HEK293T (cell line): ENCODE data around the gene TRIM15.

Source experiments
- CTCF ChIA-PET: fragments of 350-600 bp; formaldehyde crosslinking; extraction: SDS; loops from one replicate; lab custom pipeline; 2021; ENCODE audit warnings: antibody characterized with exemption, inconsistent platforms; lab: Yijun Ruan, JAX
- POLR2A ChIA-PET: fragments of 350-600 bp; formaldehyde crosslinking; extraction: SDS; loops from one replicate; lab custom pipeline; 2020; ENCODE audit warnings: antibody characterized with exemption, inconsistent platforms; lab: Yijun Ruan, JAX
- DNase-seq: peaks from one replicate; pipeline ENCODE4 v3.0.0; 2012; ENCODE audit warnings: mixed read lengths; ENCODE audit errors: extremely low spot score
- ARNT ChIP-seq: fragments of 450-650 bp; IDR thresholded peaks from 2 replicates; pipeline ENCODE4 v1.6.1; 2017; ENCODE audit warnings: mild to moderate bottlenecking
- BHLHE40 ChIP-seq: fragments of 450-650 bp; IDR thresholded peaks from 2 replicates; pipeline ENCODE4 v1.6.1; 2016; ENCODE audit warnings: mild to moderate bottlenecking, moderate library complexity, borderline replicate concordance
- CTBP1 ChIP-seq: fragments of 450-650 bp; IDR thresholded peaks from 2 replicates; pipeline ENCODE4 v1.6.1; 2016; ENCODE audit warnings: borderline replicate concordance
- ELF4 ChIP-seq: fragments of 450-650 bp; IDR thresholded peaks from 2 replicates; pipeline ENCODE4 v1.6.1; 2017; ENCODE audit warnings: antibody characterized with exemption
- FOXA1 ChIP-seq: fragments of 450-650 bp; IDR thresholded peaks from 2 replicates; pipeline ENCODE4 v1.6.1; 2016; ENCODE audit warnings: mild to moderate bottlenecking
- FOXK2 ChIP-seq: fragments of 450-650 bp; IDR thresholded peaks from 2 replicates; pipeline ENCODE4 v1.6.1; 2016; ENCODE audit warnings: mild to moderate bottlenecking
- FOXM1 ChIP-seq: fragments of 450-650 bp; IDR thresholded peaks from 2 replicates; pipeline ENCODE4 v1.6.1; 2017; ENCODE audit warnings: mild to moderate bottlenecking, borderline replicate concordance
- HDGF ChIP-seq: fragments of 450-650 bp; IDR thresholded peaks from 2 replicates; pipeline ENCODE4 v1.6.1; 2017; ENCODE audit warnings: antibody characterized with exemption, borderline replicate concordance
- L3MBTL2 ChIP-seq: fragments of 450-650 bp; conservative IDR thresholded peaks from 2 replicates; pipeline ENCODE4 v1.6.1; 2016; ENCODE audit warnings: mild to moderate bottlenecking
- LEF1 ChIP-seq: fragments of 450-650 bp; IDR thresholded peaks from 2 replicates; pipeline ENCODE4 v1.6.1; 2017; ENCODE audit warnings: mild to moderate bottlenecking, borderline replicate concordance
- NFRKB ChIP-seq: fragments of 450-650 bp; IDR thresholded peaks from 2 replicates; pipeline ENCODE4 v1.6.1; 2016; ENCODE audit warnings: mild to moderate bottlenecking, moderate library complexity
- PKNOX1 ChIP-seq: fragments of 450-650 bp; IDR thresholded peaks from 2 replicates; pipeline ENCODE4 v1.6.1; 2016
- SP1 ChIP-seq: fragments of 450-650 bp; IDR thresholded peaks from 2 replicates; pipeline ENCODE4 v1.6.1; 2017
- SUZ12 ChIP-seq: fragments of 450-650 bp; IDR thresholded peaks from 2 replicates; pipeline ENCODE4 v1.6.1; 2016; ENCODE audit warnings: mild to moderate bottlenecking
- TARDBP ChIP-seq: fragments of 450-650 bp; IDR thresholded peaks from 2 replicates; pipeline ENCODE4 v1.6.1; 2016
- ZNF384 ChIP-seq: fragments of 450-650 bp; IDR thresholded peaks from 2 replicates; pipeline ENCODE4 v1.6.1; 2016

The TRIM15 gene

GRCh38 chr6:30180145-30180544 is 16.8 kb downstream of the TRIM15 start:
- ChIA-PET CTCF (no interaction called here), POLR2A (no interaction called here)
- TF ChIP-seq SUZ12 (no peak), FOXA1 (no peak), ELF4 (no peak)
- DNase-seq: no peak

- CTCF ChIA-PET: no interaction called here
- TF ChIP-seq NFRKB (no peak), SUZ12 (no peak), ARNT (no peak), TARDBP (no peak), FOXK2 (no peak), FOXA1 (no peak), LEF1 (no peak), L3MBTL2 (no peak), SP1 (no peak), PKNOX1 (no peak), HDGF (no peak), ELF4 (no peak)
- POLR2A ChIA-PET: no interaction called here
- no peak for DNase-seq
Observed at GRCh38 chr6:30184417-30185031, 21.2 kb downstream of the TRIM15 start.

GRCh38 chr6:30185846-30186484 is 22.6 kb downstream of the TRIM15 start:
- no peak for TF ChIP-seq FOXA1
- no peak for TF ChIP-seq FOXM1
- TF ChIP-seq HDGF: no peak
- no peak for TF ChIP-seq FOXK2
- no peak for TF ChIP-seq ZNF384
- TF ChIP-seq BHLHE40: no peak
- no peak for TF ChIP-seq PKNOX1
- no peak for TF ChIP-seq SP1
- TF ChIP-seq L3MBTL2: no peak
- no peak for TF ChIP-seq LEF1
- no peak for TF ChIP-seq CTBP1
- no peak for TF ChIP-seq ELF4
- TF ChIP-seq ARNT: no peak
- TF ChIP-seq SUZ12: no peak
- TF ChIP-seq TARDBP: no peak
- no peak for DNase-seq
- ChIA-PET POLR2A (no interaction called here), CTCF (no interaction called here)

- DNase-seq: no peak
- POLR2A ChIA-PET: no interaction called here
- CTCF ChIA-PET: interaction anchor here (0.9 kb wide), 1 partner anchor 85 kb away, joined by 3 read pairs; no protein-coding TSS in a partner anchor
- TF ChIP-seq HDGF (no peak), NFRKB (no peak), TARDBP (no peak), FOXA1 (no peak), PKNOX1 (no peak), FOXM1 (no peak), FOXK2 (no peak), ARNT (no peak), L3MBTL2 (no peak), CTBP1 (no peak), ZNF384 (no peak), ELF4 (no peak), SP1 (no peak), LEF1 (no peak), BHLHE40 (no peak), SUZ12 (no peak)
Observed at GRCh38 chr6:30188541-30188940, 25.2 kb downstream of the TRIM15 start.

- CTCF ChIA-PET: no interaction called here
- no peak for DNase-seq
- TF ChIP-seq HDGF: no peak
- TF ChIP-seq L3MBTL2: no peak
- TF ChIP-seq BHLHE40: no peak
- no peak for TF ChIP-seq CTBP1
- TF ChIP-seq ZNF384: no peak
- TF ChIP-seq LEF1: no peak
- no peak for TF ChIP-seq ELF4
- no peak for TF ChIP-seq TARDBP
- no peak for TF ChIP-seq PKNOX1
- no peak for TF ChIP-seq ARNT
- no peak for TF ChIP-seq SUZ12
- no peak for TF ChIP-seq SP1
- TF ChIP-seq FOXK2: no peak
- no peak for TF ChIP-seq FOXM1
- TF ChIP-seq FOXA1: no peak
- TF ChIP-seq NFRKB: no peak
- POLR2A ChIA-PET: interaction anchor here (2.1 kb wide), 1 partner anchor 21 kb away, joined by 5 read pairs; the partner anchor contains the start of gene TRIM26
Observed at GRCh38 chr6:30192076-30192475, 28.7 kb downstream of the TRIM15 start.
